ENCODE results near the gene YIPF3.

- no peak for TF ChIP-seq CTCF (IDR thresholded peaks at IDR 0.05)
- TF ChIP-seq EZH2 (IDR thresholded peaks at IDR 0.05): no peak
- no peak for TF ChIP-seq EZH2phosphoT487 (IDR thresholded peaks at IDR 0.05)
Observed at GRCh38 chr6:43532201-43532600, 15.5 kb upstream of the YIPF3 start.

All from neural progenitor cell (in vitro differentiated cells).